Epithelial cell of proximal tubule (primary cell): ENCODE measurements around the gene MAP2. TPM values are rescaled to one million over a fixed set of nuclear protein-coding genes. Genes with fewer than 3 reads are reported as not detected.

Source experiments
- DNase-seq: peaks from one replicate; pipeline ENCODE4 v3.0.0-alpha.2; 2011; ENCODE audit warnings: low read depth
- H3K4me3 ChIP-seq: 2 replicates; pipeline ENCODE4 v1.5.1; 2011; ENCODE audit warnings: low read depth, mild to moderate bottlenecking, low read length
- CTCF ChIP-seq: conservative IDR thresholded peaks from 2 replicates; pipeline ENCODE4 v1.5.1; 2012; ENCODE audit warnings: low read depth, mild to moderate bottlenecking, low read length
- total RNA-seq: library from RNA; depleted of rRNA; stranded (reverse); fragments of >200 nt; gene quantifications from 2 replicates; pipeline ENCODE4 v1.2.3, GENCODE V29; 2015

MAP2 gene
- total RNA-seq, 1 donor from 2014 or later: 12.2 TPM

GRCh38 chr2:209549589-209549988, 125.7 kb downstream of the MAP2 start:
- H3K4me3 ChIP-seq: no peak overlapping the region
- no peak for TF ChIP-seq CTCF
- no peak for DNase-seq

DNA sequence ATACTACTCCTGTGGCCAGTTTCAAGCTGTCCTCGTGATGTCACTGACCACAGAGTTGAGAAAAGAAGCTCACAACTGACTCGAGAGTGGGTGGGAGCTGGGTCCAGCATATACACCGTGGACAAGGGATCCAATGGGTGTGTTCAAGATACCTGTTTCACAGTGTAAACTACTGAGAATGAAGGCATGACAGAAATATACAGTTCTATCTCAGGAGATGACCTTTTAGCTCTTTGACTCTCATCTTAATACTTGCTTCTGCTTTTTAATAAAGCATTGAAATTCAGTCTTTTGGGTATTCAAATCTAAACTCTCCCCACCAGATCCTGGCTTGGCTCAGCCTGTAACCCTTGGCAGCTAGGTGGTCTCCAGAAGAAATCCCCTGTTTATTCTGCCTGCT, 130.1 kb downstream of the MAP2 start:
- TF ChIP-seq CTCF: no peak

DNA sequence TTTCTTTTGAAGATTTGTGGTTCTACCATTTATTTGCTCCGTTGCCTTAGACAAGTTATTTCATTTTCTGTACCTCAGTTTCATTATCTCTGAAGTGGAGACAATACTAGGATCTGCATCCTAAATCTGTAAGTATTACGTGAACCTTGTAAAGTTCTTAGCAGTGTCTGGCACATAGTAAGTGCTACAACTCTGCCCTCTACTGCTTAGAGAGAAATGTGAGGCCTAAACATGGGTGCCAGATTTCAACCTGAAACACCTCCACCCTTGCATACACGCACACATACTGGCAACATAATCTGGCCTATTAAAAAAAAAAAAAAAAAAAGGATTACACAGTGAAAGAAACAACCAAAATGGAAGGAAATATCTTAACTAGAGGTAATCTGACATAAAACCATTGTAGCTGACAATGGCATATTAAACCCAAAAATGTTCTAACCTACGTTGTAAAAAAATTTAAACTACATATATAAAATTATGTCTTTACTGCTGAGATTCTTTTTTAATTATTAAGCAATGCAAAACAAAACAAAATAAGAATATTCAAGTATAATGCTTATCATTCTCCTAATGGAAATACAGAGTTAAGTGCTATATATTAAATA, 132.6 kb downstream of the MAP2 start:
- H3K4me3 ChIP-seq: no peak overlapping the region
- DNase-seq: peak; percentile 16
- TF ChIP-seq CTCF: peak; percentile 77

More for the DNA sequence above, 130.1 kb downstream of the MAP2 start:
- no peak overlapping the region for H3K4me3 ChIP-seq
- DNase-seq: no peak

DNA sequence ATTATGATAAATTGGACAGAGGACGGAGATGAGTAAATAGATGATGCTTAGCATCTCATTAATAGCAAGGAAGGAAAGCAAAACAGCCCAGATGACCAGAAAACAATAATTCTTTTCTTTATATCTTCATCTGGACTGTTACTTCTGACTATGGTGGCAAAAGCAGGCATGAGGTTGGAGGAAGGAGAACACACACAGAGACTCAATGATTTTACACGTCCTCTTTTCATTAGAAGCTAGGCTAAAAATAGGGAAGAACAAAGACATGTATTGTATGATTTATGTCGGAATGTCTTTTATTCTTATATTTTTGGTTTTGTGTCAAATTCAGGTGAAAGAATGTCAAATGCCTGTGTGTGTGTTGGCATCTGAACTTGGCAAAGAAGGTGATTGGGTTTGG, 137.1 kb downstream of the MAP2 start:
- H3K4me3 ChIP-seq: no peak overlapping the region
- DNase-seq: no peak
- no peak for TF ChIP-seq CTCF

DNA sequence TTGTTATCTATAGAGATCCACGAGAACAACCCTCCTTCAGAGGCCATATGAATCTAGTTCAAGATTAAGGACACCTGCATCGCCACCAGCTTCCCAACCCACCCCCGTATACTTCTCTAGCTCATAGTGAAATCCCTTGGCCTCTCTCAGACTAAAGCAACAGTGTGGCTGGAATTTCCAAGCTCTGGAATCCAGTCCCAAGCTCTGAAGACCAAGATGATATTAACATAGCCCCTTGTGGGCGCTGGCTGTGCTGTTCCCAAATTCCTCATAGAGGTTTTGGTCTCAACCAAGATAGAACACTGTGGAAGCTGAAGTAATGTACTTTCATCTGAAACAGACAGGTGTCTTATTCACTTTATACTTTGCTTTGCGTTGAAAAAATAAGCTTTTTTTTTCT, 139.6 kb downstream of the MAP2 start:
- DNase-seq: no peak

GRCh38 chr2:209564816-209565215, 141.0 kb downstream of the MAP2 start:
- TF ChIP-seq CTCF: no peak
- H3K4me3 ChIP-seq: no peak overlapping the region

More for the DNA sequence above, 139.6 kb downstream of the MAP2 start:
- H3K4me3 ChIP-seq: no peak overlapping the region
- no peak for TF ChIP-seq CTCF

GRCh38 chr2:209565896-209566582, 142.2 kb downstream of the MAP2 start:
- no peak for DNase-seq
- no peak for TF ChIP-seq CTCF
- H3K4me3 ChIP-seq: no peak overlapping the region

More at GRCh38 chr2:209564816-209565215, 141.0 kb downstream of the MAP2 start:
- DNase-seq: no peak
